DND-41 (cell line): ENCODE measurements around the gene MAN1A1.

ENCODE experiments used
- ATAC-seq: fragments of 200-7000 bp; cut with Tn5 transposase; 3 replicates; pipeline ENCODE4 v1.9.1; 2021; ENCODE audit warnings: low read depth; ENCODE audit not compliant: insufficient read depth
- DNase-seq: peaks from one replicate; pipeline ENCODE4 v3.0.0-alpha.2; 2020
- H2AFZ ChIP-seq: 2 replicates; pipeline ENCODE4 v1.6.0; 2012; ENCODE audit warnings: low read depth, low read length
- H3K27ac ChIP-seq: 2 replicates; pipeline ENCODE4 v1.5.1; 2012; ENCODE audit warnings: low read length, inconsistent platforms
- H3K27me3 ChIP-seq: fragments of 200-600 bp; sonication (generic); 2 replicates; pipeline ENCODE4 v1.6.0; 2012; ENCODE audit warnings: low read length, mild to moderate bottlenecking, inconsistent platforms; ENCODE audit not compliant: insufficient read depth, poor library complexity
- H3K36me3 ChIP-seq: 2 replicates; pipeline ENCODE4 v1.5.1; 2012; ENCODE audit warnings: low read length, inconsistent platforms; ENCODE audit not compliant: insufficient read depth
- H3K4me1 ChIP-seq: 2 replicates; pipeline ENCODE4 v1.5.1; 2012; ENCODE audit warnings: mild to moderate bottlenecking, low read length; ENCODE audit not compliant: insufficient read depth
- H3K4me2 ChIP-seq: 2 replicates; pipeline ENCODE4 v1.6.0; 2012; ENCODE audit warnings: mild to moderate bottlenecking, moderate library complexity, low read length, inconsistent platforms; ENCODE audit not compliant: insufficient read depth
- H3K4me3 ChIP-seq, 2 experiments: fragments of 200-600 bp in 1 of 2; shearing (Covaris generic) in 1 of 2; 2 replicates each; pipeline ENCODE4 v1.5.1; 2012 to 2016; ENCODE audit warnings: inconsistent platforms in 2 of 2, low read length in 2 of 2, mild to moderate bottlenecking in 2 of 2, low read depth in 1 of 2, moderate library complexity in 1 of 2
- H3K79me2 ChIP-seq: 2 replicates; pipeline ENCODE4 v1.6.0; 2012; ENCODE audit warnings: low read length, inconsistent platforms; ENCODE audit not compliant: insufficient read depth
- H3K9ac ChIP-seq: 2 replicates; pipeline ENCODE4 v1.6.0; 2012; ENCODE audit warnings: low read depth, mild to moderate bottlenecking, inconsistent platforms, low read length, moderate library complexity
- H3K9me3 ChIP-seq: 2 replicates; pipeline ENCODE4 v1.5.1; 2012; ENCODE audit warnings: low read length, moderate library complexity, mild to moderate bottlenecking, inconsistent platforms; ENCODE audit not compliant: insufficient read depth, severe bottlenecking
- H4K20me1 ChIP-seq: 2 replicates; pipeline ENCODE4 v1.6.0; 2012; ENCODE audit warnings: low read length; ENCODE audit not compliant: insufficient read depth
- EZH2 ChIP-seq: IDR thresholded peaks from 3 replicates; pipeline ENCODE4 v1.6.1; 2012; ENCODE audit warnings: borderline replicate concordance, low read depth, mild to moderate bottlenecking, moderate library complexity, low read length, inconsistent platforms; ENCODE audit not compliant: severe bottlenecking
- TF ChIP-seq, protein P1 (sequence below): IDR thresholded peaks from 2 replicates; pipeline ENCODE4 v1.5.1; 2012; ENCODE audit warnings: borderline replicate concordance, low read length, moderate library complexity, mild to moderate bottlenecking; ENCODE audit not compliant: poor library complexity, severe bottlenecking; ENCODE audit errors: extremely low read depth

The MAN1A1 gene

DNA sequence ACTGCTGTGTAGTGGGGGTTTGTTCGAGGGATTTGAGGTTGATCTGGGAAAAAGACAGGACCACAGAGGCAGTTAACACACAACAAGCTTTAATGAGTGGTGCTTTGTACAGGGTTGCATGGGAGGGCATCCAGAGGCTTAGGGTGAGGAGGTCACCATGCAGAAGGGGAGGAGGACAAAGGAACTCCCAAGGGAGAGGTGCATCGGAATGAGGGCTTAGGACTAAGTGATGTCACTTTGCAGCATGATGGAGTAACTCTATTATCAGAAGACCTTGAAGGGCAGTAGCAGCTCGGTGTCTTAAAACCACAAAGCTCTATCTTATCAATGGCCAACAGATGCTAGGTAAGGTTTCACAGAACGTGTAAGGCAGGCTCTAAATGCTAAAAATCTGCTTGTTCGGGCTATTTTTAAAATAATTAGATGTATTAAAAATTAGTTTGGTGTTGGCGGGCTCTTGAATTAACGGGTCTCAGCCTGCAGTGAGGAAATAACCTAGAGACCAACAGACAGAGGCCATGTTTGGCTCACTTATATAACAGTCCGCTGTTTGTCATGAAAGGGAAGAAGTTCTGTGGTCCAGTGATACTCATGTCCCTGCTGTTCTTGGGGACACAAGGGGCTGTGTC, 37.9 kb downstream of the MAN1A1 start:
- ATAC-seq: no peak
- Histone ChIP-seq H3K4me2 (no peak overlapping the region), H3K79me2 (peaks cover 22% of the 10 kb centered on the region; the same call in 1 of the 2 replicates)

DNA sequence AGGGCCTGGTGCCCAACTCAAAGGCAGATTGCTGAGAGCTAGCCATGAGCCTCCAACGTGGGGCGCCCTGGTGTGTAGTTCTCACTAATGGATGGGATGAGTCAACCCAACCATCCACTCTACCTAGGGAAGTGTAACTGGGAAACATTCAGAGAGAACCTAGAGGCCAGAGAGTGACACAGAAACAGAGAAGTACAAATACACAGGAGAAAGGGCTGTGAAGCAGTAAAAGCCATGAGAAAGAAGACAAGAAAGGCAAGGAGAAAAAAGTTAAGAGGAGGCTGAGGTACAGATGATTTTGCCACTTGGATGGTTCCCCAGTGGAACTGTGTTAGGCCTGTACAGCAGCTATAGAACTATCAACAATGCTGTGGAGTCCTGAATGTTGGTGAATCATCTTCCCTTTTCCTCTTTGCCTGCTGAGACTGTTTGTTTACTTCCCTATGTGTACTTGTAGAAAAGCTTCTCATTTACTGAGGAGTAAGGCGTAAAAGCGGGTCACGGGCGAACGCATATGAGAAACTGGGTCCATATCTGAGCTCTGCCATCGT, 39.0 kb downstream of the MAN1A1 start:
- ATAC-seq: no peak
- Histone ChIP-seq H3K9me3 (no peaks in the 10 kb centered on the region), H3K4me2 (no peak overlapping the region), H3K27ac (no peak overlapping the region), H3K79me2 (peaks cover 22% of the 10 kb centered on the region; the same call in 1 of the 2 replicates), H3K27me3 (no peaks in the 10 kb centered on the region), H3K9ac (no peak overlapping the region), H4K20me1 (peaks cover 11% of the 10 kb centered on the region; the same call in 1 of the 2 replicates), H3K4me3 (no peak overlapping the region), H2AFZ (no peak overlapping the region), H3K4me1 (peaks cover 47% of the 10 kb centered on the region), H3K36me3 (no peaks in the 10 kb centered on the region)
- TF ChIP-seq, protein P1, sequence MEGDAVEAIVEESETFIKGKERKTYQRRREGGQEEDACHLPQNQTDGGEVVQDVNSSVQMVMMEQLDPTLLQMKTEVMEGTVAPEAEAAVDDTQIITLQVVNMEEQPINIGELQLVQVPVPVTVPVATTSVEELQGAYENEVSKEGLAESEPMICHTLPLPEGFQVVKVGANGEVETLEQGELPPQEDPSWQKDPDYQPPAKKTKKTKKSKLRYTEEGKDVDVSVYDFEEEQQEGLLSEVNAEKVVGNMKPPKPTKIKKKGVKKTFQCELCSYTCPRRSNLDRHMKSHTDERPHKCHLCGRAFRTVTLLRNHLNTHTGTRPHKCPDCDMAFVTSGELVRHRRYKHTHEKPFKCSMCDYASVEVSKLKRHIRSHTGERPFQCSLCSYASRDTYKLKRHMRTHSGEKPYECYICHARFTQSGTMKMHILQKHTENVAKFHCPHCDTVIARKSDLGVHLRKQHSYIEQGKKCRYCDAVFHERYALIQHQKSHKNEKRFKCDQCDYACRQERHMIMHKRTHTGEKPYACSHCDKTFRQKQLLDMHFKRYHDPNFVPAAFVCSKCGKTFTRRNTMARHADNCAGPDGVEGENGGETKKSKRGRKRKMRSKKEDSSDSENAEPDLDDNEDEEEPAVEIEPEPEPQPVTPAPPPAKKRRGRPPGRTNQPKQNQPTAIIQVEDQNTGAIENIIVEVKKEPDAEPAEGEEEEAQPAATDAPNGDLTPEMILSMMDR: no peak
- no peak for TF ChIP-seq EZH2
- no peak for DNase-seq

More for the DNA sequence above, 37.9 kb downstream of the MAN1A1 start:
- no peak overlapping the region for H3K27ac ChIP-seq
- no peaks in the 10 kb centered on the region for H3K36me3 ChIP-seq
- H3K4me3 ChIP-seq: no peak overlapping the region
- H3K27me3 ChIP-seq: no peaks in the 10 kb centered on the region
- H3K4me1 ChIP-seq: peaks cover 56% of the 10 kb centered on the region
- no peak overlapping the region for H2AFZ ChIP-seq
- no peak overlapping the region for H3K9ac ChIP-seq
- no peak for TF ChIP-seq EZH2
- TF ChIP-seq, protein P1: no peak
- no peaks in the 10 kb centered on the region for H3K9me3 ChIP-seq
- DNase-seq: no peak
- H4K20me1 ChIP-seq: peaks cover 11% of the 10 kb centered on the region; the same call in 1 of the 2 replicates

DNA sequence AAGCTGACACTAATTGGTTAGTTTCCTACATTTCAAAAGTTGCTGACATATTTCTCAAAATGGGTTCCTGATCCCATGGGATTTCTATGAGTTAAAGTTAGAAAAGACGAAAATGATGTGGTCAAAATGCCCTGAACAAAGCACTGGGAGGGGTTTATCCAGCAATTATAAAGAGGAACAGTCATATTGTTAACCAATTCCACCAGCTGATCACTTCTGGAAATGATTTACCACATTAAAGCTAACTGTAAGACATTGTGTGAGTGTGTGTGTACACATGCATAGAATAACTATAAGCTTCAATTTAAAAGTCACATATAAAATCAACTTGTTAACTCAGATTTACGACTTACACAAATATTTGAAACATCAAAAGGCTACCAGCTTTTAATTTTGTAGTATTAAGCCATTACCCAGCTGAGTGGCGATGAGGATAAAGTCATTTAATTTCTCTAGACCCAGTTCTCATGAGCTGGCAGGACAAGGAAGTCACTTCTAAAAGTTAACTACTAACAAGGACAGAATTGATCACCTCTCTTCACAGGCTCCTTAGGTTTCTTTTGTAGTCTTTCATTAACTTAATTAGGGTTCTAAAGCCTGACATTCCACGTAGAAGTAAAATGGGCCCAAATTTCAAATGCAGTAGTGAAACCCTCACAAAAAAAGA, 40.4 kb downstream of the MAN1A1 start:
- Histone ChIP-seq H3K79me2 (peaks cover 22% of the 10 kb centered on the region; the same call in 1 of the 2 replicates), H4K20me1 (peaks cover 11% of the 10 kb centered on the region; the same call in 1 of the 2 replicates), H2AFZ (no peak overlapping the region), H3K36me3 (no peaks in the 10 kb centered on the region), H3K4me2 (no peak overlapping the region), H3K4me3 (no peak overlapping the region), H3K4me1 (peaks cover 33% of the 10 kb centered on the region), H3K9ac (no peak overlapping the region), H3K27me3 (no peaks in the 10 kb centered on the region), H3K9me3 (no peaks in the 10 kb centered on the region), H3K27ac (no peak overlapping the region)
- TF ChIP-seq, protein P1: no peak
- TF ChIP-seq EZH2: no peak
- no peak for DNase-seq
- no peak for ATAC-seq
